A673 (cell line): ENCODE measurements around the gene GSG1L.

Experiments used
- EZH2 ChIP-seq: fragments of 200-600 bp; sonication (generic); IDR thresholded peaks from 2 replicates; pipeline ENCODE4 v1.6.1; 2017; ENCODE audit warnings: borderline replicate concordance, low read depth, mild to moderate bottlenecking, mixed read lengths, antibody characterized with exemption, low read length; ENCODE audit not compliant: poor library complexity, severe bottlenecking
- TF ChIP-seq, protein P1 (sequence below): fragments of 300-800, 200-600 bp; sonication (generic); conservative IDR thresholded peaks from 2 replicates; pipeline ENCODE4 v1.5.1; 2017; ENCODE audit warnings: low read depth, mild to moderate bottlenecking, antibody characterized with exemption, low read length, moderate library complexity, mixed read lengths

DNA sequence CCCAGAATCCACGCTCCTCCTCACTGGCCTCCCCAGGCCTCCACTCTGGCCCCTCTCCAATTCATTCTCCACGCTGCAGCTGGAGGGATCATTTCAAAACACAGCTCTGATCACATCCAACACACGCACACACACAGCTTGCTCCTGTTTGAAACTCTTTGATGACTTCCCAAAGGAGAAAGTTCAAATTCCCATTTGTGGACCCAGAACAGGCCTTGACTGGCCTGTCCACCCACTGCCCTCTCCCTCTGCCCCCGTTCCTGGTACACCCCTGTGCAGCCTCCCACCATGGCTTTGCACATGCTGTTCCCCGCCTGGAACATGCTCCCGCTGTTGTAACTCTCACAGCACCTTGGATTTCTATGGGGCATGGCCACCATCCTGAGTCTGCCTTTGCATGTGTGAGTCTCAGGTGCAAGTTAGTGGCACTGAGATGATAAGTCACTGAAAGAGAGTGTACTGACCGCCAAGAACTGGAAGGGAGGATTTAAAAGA is 100.0 kb downstream of the GSG1L start:
- TF ChIP-seq, protein P1, sequence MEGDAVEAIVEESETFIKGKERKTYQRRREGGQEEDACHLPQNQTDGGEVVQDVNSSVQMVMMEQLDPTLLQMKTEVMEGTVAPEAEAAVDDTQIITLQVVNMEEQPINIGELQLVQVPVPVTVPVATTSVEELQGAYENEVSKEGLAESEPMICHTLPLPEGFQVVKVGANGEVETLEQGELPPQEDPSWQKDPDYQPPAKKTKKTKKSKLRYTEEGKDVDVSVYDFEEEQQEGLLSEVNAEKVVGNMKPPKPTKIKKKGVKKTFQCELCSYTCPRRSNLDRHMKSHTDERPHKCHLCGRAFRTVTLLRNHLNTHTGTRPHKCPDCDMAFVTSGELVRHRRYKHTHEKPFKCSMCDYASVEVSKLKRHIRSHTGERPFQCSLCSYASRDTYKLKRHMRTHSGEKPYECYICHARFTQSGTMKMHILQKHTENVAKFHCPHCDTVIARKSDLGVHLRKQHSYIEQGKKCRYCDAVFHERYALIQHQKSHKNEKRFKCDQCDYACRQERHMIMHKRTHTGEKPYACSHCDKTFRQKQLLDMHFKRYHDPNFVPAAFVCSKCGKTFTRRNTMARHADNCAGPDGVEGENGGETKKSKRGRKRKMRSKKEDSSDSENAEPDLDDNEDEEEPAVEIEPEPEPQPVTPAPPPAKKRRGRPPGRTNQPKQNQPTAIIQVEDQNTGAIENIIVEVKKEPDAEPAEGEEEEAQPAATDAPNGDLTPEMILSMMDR = no peak
- no peak for TF ChIP-seq EZH2
